Measurements from ENCODE around the gene FLNC.
A peak's percentile ranks its signal among the peaks of the same experiment; 100 is the strongest.

- TF ChIP-seq GATA3 (IDR thresholded peaks at IDR 0.05; ENCODE audit: low read depth, low read length) (no peak), GATA2 (IDR thresholded peaks at IDR 0.05; ENCODE audit: low read depth, low read length) (peak; percentile 51)
These were observed 37.6 kb upstream of the FLNC start for GRCh38 chr7:128792471-128793180.
